HepG2 (cell line): ENCODE data around the gene GBP4. TPM values are rescaled to one million over a fixed set of nuclear protein-coding genes. Genes with fewer than 3 reads are reported as not detected.

Experiments
- ARID4A ChIP-seq: sonication (generic); formaldehyde crosslinking; IDR thresholded peaks from 2 replicates; pipeline ENCODE4 v1.5.0; 2020; ENCODE audit warnings: mild to moderate bottlenecking, missing genetic modification reagents, borderline replicate concordance
- DR1 ChIP-seq: sonication (generic); formaldehyde crosslinking; IDR thresholded peaks from 2 replicates; pipeline ENCODE4 v1.8.0; 2021; ENCODE audit warnings: mild to moderate bottlenecking, missing genetic modification reagents, inconsistent platforms
- ELF4 ChIP-seq: sonication (generic); formaldehyde crosslinking; IDR thresholded peaks from 2 replicates; pipeline ENCODE4 v1.5.0; 2020; ENCODE audit warnings: missing genetic modification reagents, mild to moderate bottlenecking, moderate library complexity, borderline replicate concordance
- JUN ChIP-seq: sonication (generic); formaldehyde crosslinking; IDR thresholded peaks from 2 replicates; pipeline ENCODE4 v1.4.0; 2020; ENCODE audit warnings: mild to moderate bottlenecking, missing genetic modification reagents
- KAT2B ChIP-seq: fragments of 150-350 bp; IDR thresholded peaks from 2 replicates; pipeline ENCODE4 v1.6.1; 2014; ENCODE audit warnings: low read depth, low read length, borderline replicate concordance
- PHF20 ChIP-seq: sonication (generic); formaldehyde crosslinking; IDR thresholded peaks from 2 replicates; pipeline ENCODE4 v1.5.0; 2020; ENCODE audit warnings: mild to moderate bottlenecking, missing genetic modification reagents
- ZNF678 ChIP-seq: sonication (generic); formaldehyde crosslinking; IDR thresholded peaks from 2 replicates; pipeline ENCODE4 v1.4.0; 2020; ENCODE audit warnings: mild to moderate bottlenecking, missing genetic modification reagents
- ZNF766 ChIP-seq: sonication (generic); formaldehyde crosslinking; IDR thresholded peaks from 2 replicates; pipeline ENCODE4 v1.5.0; 2020; ENCODE audit warnings: missing genetic modification reagents, borderline replicate concordance
- ZSCAN5A ChIP-seq: sonication (generic); formaldehyde crosslinking; IDR thresholded peaks from 2 replicates; pipeline ENCODE4 v1.8.0; 2022; ENCODE audit warnings: mild to moderate bottlenecking, missing genetic modification reagents, borderline replicate concordance
- polyA plus RNA-seq, 8 experiments: library from polyadenylated mRNA; depleted of rRNA in 3 of 8; stranded (reverse) in 7 of 8; unstranded in 1 of 8; fragments of >200 nt; fragmentation: Illumina TruSeq in 4 of 8; extraction: Trizol in 4 of 8; gene quantifications; 2 replicates each; pipeline versions ENCODE4 v1.2.1 to v1.2.3, GENCODE V29; 2011 to 2016; ENCODE audit warnings: low read depth in 4 of 8, missing spikeins in 1 of 8, mixed read lengths in 1 of 8; ENCODE audit not compliant: insufficient read depth in 1 of 8
- total RNA-seq, 5 experiments: library from RNA; depleted of rRNA; stranded (reverse); fragments of >200 nt; fragmentation: Illumina TruSeq; extraction: Trizol; gene quantifications; 2 replicates each; pipeline ENCODE4 v1.2.3, GENCODE V29; 2016; ENCODE audit warnings: low read depth in 1 of 5
- TF ChIP-seq, protein P1 (sequence below): sonication (generic); formaldehyde crosslinking; IDR thresholded peaks from 2 replicates; pipeline ENCODE4 v1.9.0; 2021; ENCODE audit warnings: missing genetic modification reagents, borderline replicate concordance

GBP4 gene
- total and polyA plus RNA-seq, 2 of the 13 experiments (the other 11 are each of a cell fraction or from before 2014, with no cell fraction given), result not detected

- TF ChIP-seq, protein P1, sequence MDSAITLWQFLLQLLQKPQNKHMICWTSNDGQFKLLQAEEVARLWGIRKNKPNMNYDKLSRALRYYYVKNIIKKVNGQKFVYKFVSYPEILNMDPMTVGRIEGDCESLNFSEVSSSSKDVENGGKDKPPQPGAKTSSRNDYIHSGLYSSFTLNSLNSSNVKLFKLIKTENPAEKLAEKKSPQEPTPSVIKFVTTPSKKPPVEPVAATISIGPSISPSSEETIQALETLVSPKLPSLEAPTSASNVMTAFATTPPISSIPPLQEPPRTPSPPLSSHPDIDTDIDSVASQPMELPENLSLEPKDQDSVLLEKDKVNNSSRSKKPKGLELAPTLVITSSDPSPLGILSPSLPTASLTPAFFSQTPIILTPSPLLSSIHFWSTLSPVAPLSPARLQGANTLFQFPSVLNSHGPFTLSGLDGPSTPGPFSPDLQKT (CRISPR knock-in tag), result no peak
- TF ChIP-seq PHF20 (CRISPR knock-in tag) (no peak), ARID4A (CRISPR knock-in tag) (no peak), DR1 (CRISPR knock-in tag) (no peak), JUN (CRISPR knock-in tag) (no peak), ZSCAN5A (no peak), KAT2B (no peak), ELF4 (CRISPR knock-in tag) (no peak), ZNF766 (CRISPR knock-in tag) (no peak), ZNF678 (CRISPR knock-in tag) (no peak)
- TF ChIP-seq, all 625 proteins: peak for 0
Measured at GRCh38 chr1:89201106-89201794, 2.5 kb upstream of the GBP4 start (continued).
